GM12864 (cell line): ENCODE results near the gene PLP2.
A peak's percentile ranks its signal among the peaks of the same experiment; 100 is the strongest.

ENCODE experiments used
- DNase-seq: peaks from one replicate; pipeline ENCODE4 v3.0.0-alpha.2; 2011; ENCODE audit warnings: low read depth
- H3K4me3 ChIP-seq: 2 replicates; pipeline ENCODE4 v1.5.1; 2011; ENCODE audit warnings: mild to moderate bottlenecking, low read depth, low read length, control low read depth
- CTCF ChIP-seq: IDR thresholded peaks from 2 replicates; pipeline ENCODE4 v1.5.1; 2011; ENCODE audit warnings: low read depth, mild to moderate bottlenecking, moderate library complexity, low read length, control low read depth, inconsistent platforms; ENCODE audit errors: missing control alignments

Gene PLP2

GRCh38 chrX:49197543-49198087 is 25.9 kb downstream of the PLP2 start:
- no peak overlapping the region for H3K4me3 ChIP-seq
- TF ChIP-seq CTCF, result no peak
- DNase-seq, result no peak

GRCh38 chrX:49198540-49199314 is 27.0 kb downstream of the PLP2 start:
- DNase-seq, result no peak
- TF ChIP-seq CTCF, result no peak
- H3K4me3 ChIP-seq, result no peak overlapping the region

- no peak for DNase-seq
- H3K4me3 ChIP-seq, result no peak overlapping the region
- no peak for TF ChIP-seq CTCF
Observed at GRCh38 chrX:49199315-49199595, 27.6 kb downstream of the PLP2 start.

GRCh38 chrX:49199906-49200771 is 28.4 kb downstream of the PLP2 start, which contains the start of gene SYP:
TSS of gene SYP (minus strand) at chrX:49200193. CDS start at chrX:49200186, 7 bp downstream.
- DNase-seq, result no peak
- H3K4me3 ChIP-seq, result peak within 1 kb of the TSS; percentile 44
- no peak for TF ChIP-seq CTCF

- no peak for DNase-seq
- H3K4me3 ChIP-seq, result no peak overlapping the region
- TF ChIP-seq CTCF, result no peak
Observed at GRCh38 chrX:49202022-49202421, 30.3 kb downstream of the PLP2 start.

- no peak for TF ChIP-seq CTCF
- DNase-seq, result no peak
- no peak overlapping the region for H3K4me3 ChIP-seq
Observed at GRCh38 chrX:49203536-49203935, 31.8 kb downstream of the PLP2 start.
